ENCODE measurements around the gene AP1B1. TPM values are rescaled to one million over a fixed set of nuclear protein-coding genes. Genes with fewer than 3 reads are reported as not detected.

Gene AP1B1
- total and polyA plus RNA-seq, 2 of the 8 experiments (the other 6 are each of a cell fraction or from before 2014, with no cell fraction given): 64.2 to 86.8 TPM

- no peak overlapping the region for H2AFZ ChIP-seq (ENCODE audit: low read length)
These were observed 96.0 kb downstream of the AP1B1 start for GRCh38 chr22:29292379-29292778.

More at GRCh38 chr22:29292379-29292778, 96.0 kb downstream of the AP1B1 start:
- TF ChIP-seq ASH2L (IDR thresholded peaks at IDR 0.05; ENCODE audit: low read length) (no peak), CHD2 (IDR thresholded peaks at IDR 0.05; ENCODE audit: low read length) (no peak), TCF12 (IDR thresholded peaks at IDR 0.05; ENCODE audit: low read depth, low read length) (no peak), ATF2 (IDR thresholded peaks at IDR 0.05; ENCODE audit: low read length) (no peak), CREB1 (IDR thresholded peaks at IDR 0.05) (no peak), RFX5 (IDR thresholded peaks at IDR 0.05; ENCODE audit: borderline replicate concordance, low read depth, low read length) (no peak)
- no peak overlapping the region for H4K5ac ChIP-seq (ENCODE audit: insufficient read length, low read depth, low read length)
- ChIA-PET POLR2A (ENCODE audit: partially characterized antibody) (interaction anchor here (1.9 to 20.1 kb wide), 3 partner anchors 8 to 20 kb away, joined by 5 to 436 read pairs (median 66); partner anchors contain the start of genes EWSR1, GAS2L1 and RHBDD3), CTCF (ENCODE audit: partially characterized antibody) (interaction anchor here (0.5 to 1.7 kb wide), 2 partner anchors 11 to 214 kb away, joined by 4 to 10 read pairs; no protein-coding TSS in a partner anchor)
- H3K18ac ChIP-seq (ENCODE audit: extremely low read depth, low read length): no peak overlapping the region
- H2BK120ac ChIP-seq (replicated peaks; ENCODE audit: low read depth, low read length): no peak overlapping the region
- H4K8ac ChIP-seq (ENCODE audit: extremely low read depth, insufficient read depth, low read length): no peak overlapping the region
- no peak overlapping the region for H4K91ac ChIP-seq (replicated peaks; ENCODE audit: insufficient read length, low read length)
- DNase-seq (ENCODE audit: low read depth in 1 of 2, low spot score in 2 of 2): no peak
- H3K9ac ChIP-seq (replicated peaks in 1 of 4; ENCODE audit: extremely low read depth in 1 of 4, low read depth in 3 of 4, low read length in 3 of 4): no peak overlapping the region
- H4K20me1 ChIP-seq (replicated peaks in 1 of 2; ENCODE audit: control insufficient read depth in 1 of 2, insufficient read depth in 2 of 2, low read length in 2 of 2): peaks cover 13 to 20% of the 10 kb centered on the region in 2 experiments
- no peak overlapping the region for H3K4ac ChIP-seq (replicated peaks; ENCODE audit: insufficient read length, low read depth, low read length)
- no peak overlapping the region for H3K4me3 ChIP-seq (ENCODE audit: extremely low read depth in 1 of 4, insufficient read depth in 2 of 4, low read depth in 3 of 4, low read length in 4 of 4)
- H3K4me2 ChIP-seq (ENCODE audit: insufficient read depth in 1 of 2, low read depth in 2 of 2, low read length in 2 of 2): no peak overlapping the region
- peaks cover 2% of the 10 kb centered on the region for H3K79me1 ChIP-seq (ENCODE audit: low read depth, low read length)
- no peaks in the 10 kb centered on the region for H3K9me3 ChIP-seq (ENCODE audit: insufficient read depth in 2 of 2, low read depth in 1 of 2, low read length in 1 of 2)
- no peak overlapping the region for H2BK15ac ChIP-seq (ENCODE audit: low read length)
- H2AK5ac ChIP-seq (ENCODE audit: low read depth, low read length): no peak overlapping the region
- no peak overlapping the region for H3K14ac ChIP-seq (ENCODE audit: insufficient read length)
- no peak overlapping the region for H2BK5ac ChIP-seq (ENCODE audit: low read depth, low read length)
- peaks cover 46 to 97% (median 83%) of the 10 kb centered on the region in 4 experiments for H3K36me3 ChIP-seq (ENCODE audit: control insufficient read depth in 2 of 4, insufficient read depth in 4 of 4, low read length in 3 of 4)
- H3K23me2 ChIP-seq (ENCODE audit: low read depth, low read length): no peaks in the 10 kb centered on the region
- no peak overlapping the region for H3K27ac ChIP-seq (ENCODE audit: low read depth, low read length)
- FAIRE-seq: no peak
- peaks cover 2 to 41% of the 10 kb centered on the region in 2 experiments; a peak in 2 of 4 replicates for H3K79me2 ChIP-seq (ENCODE audit: control insufficient read depth in 1 of 2, insufficient read depth in 2 of 2, low read length in 2 of 2)
- H3K23ac ChIP-seq (ENCODE audit: insufficient read length): no peak overlapping the region
- H3K4me1 ChIP-seq (replicated peaks in 1 of 4; ENCODE audit: control insufficient read depth in 3 of 4, insufficient read depth in 4 of 4, low read length in 3 of 4): no peaks in the 10 kb centered on the region
- H2BK12ac ChIP-seq (ENCODE audit: low read depth, low read length): no peak overlapping the region
- no peaks in the 10 kb centered on the region for H3K27me3 ChIP-seq (replicated peaks in 1 of 4; ENCODE audit: control insufficient read depth in 3 of 4, extremely low read depth in 1 of 4, insufficient read depth in 3 of 4, low read length in 3 of 4)
- H2BK20ac ChIP-seq (ENCODE audit: low read length): no peak overlapping the region
- no peak overlapping the region for H3K56ac ChIP-seq (replicated peaks; ENCODE audit: insufficient read length, low read depth, low read length)

All from H1 (cell line).